DOHH2 (cell line): Measurements from ENCODE around the gene GREM2.

Experiments used
- EZH2phosphoT487 ChIP-seq: fragments of 200-600 bp; sonication (generic); IDR thresholded peaks from 2 replicates; pipeline ENCODE4 v1.6.1; 2017; ENCODE audit warnings: borderline replicate concordance, mild to moderate bottlenecking, antibody characterized with exemption, low read length, moderate library complexity, mixed read lengths
- TF ChIP-seq, protein P1 (sequence below): fragments of 200-600 bp; sonication (generic); IDR thresholded peaks from one replicate; pipeline ENCODE4 v1.5.1; 2014; ENCODE audit warnings: antibody characterized with exemption, mild to moderate bottlenecking, low read depth, low read length; ENCODE audit not compliant: poor library complexity, severe bottlenecking

- TF ChIP-seq, protein P1, sequence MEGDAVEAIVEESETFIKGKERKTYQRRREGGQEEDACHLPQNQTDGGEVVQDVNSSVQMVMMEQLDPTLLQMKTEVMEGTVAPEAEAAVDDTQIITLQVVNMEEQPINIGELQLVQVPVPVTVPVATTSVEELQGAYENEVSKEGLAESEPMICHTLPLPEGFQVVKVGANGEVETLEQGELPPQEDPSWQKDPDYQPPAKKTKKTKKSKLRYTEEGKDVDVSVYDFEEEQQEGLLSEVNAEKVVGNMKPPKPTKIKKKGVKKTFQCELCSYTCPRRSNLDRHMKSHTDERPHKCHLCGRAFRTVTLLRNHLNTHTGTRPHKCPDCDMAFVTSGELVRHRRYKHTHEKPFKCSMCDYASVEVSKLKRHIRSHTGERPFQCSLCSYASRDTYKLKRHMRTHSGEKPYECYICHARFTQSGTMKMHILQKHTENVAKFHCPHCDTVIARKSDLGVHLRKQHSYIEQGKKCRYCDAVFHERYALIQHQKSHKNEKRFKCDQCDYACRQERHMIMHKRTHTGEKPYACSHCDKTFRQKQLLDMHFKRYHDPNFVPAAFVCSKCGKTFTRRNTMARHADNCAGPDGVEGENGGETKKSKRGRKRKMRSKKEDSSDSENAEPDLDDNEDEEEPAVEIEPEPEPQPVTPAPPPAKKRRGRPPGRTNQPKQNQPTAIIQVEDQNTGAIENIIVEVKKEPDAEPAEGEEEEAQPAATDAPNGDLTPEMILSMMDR: no peak
- TF ChIP-seq EZH2phosphoT487: no peak
These were observed 89.7 kb downstream of the GREM2 start for GRCh38 chr1:240522122-240522822.
